ENCODE measurements around the gene KIF26B.
"Not testable (repeated sequence)": the region's sequence is repeated elsewhere in the genome, so short reads cannot be mapped to it uniquely, and the experiment has no call there.

KIF26B gene

DNA sequence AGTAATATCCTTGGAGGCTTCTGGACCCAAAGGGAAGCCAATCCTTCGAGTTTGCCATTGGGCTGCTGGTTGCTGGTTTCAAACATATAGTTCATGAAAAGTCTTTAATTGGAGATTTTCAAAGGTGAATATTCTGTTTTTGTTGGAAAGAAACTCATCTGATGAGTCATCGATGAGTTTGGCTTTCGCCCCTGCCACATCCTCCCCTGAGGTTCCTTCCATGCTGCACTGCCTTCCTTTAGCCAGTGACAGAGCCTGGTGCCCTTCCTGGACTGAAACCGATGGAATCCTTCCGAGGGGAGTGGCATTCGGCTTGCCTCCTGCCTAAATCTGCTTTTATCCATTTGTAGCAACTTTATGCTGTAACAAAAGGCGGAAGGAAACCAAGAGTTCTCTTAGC lies 550.0 kb downstream of the KIF26B start:
- no peaks in the 10 kb centered on the region for H4K20me1 ChIP-seq (ENCODE audit: low read depth, low read length)
- no peaks in the 10 kb centered on the region for H3K9me3 ChIP-seq (ENCODE audit: insufficient read depth, low read length)
- H3K9me2 ChIP-seq (replicated peaks; ENCODE audit: insufficient read depth, low read length): no peaks in the 10 kb centered on the region
- no peaks in the 10 kb centered on the region for H3K79me2 ChIP-seq (ENCODE audit: insufficient read depth, low read length)
- no peak overlapping the region for H2AFZ ChIP-seq (ENCODE audit: low read depth, low read length, severe bottlenecking)
- no peak overlapping the region for H3K9ac ChIP-seq (ENCODE audit: low read length)
- H3F3A ChIP-seq (ENCODE audit: insufficient read depth): no peaks in the 10 kb centered on the region
- no peak for TF ChIP-seq CTCF (IDR thresholded peaks at IDR 0.05; ENCODE audit: insufficient read depth, low read length, poor library complexity, severe bottlenecking)
- TF ChIP-seq EZH2phosphoT487 (conservative IDR thresholded peaks at IDR 0.05; ENCODE audit: low read length): no peak
- H3K36me3 ChIP-seq (ENCODE audit: low read length): no peaks in the 10 kb centered on the region
- H3K27ac ChIP-seq (ENCODE audit: low read depth, low read length): no peak overlapping the region
- H3K4me3 ChIP-seq (ENCODE audit: insufficient read depth, low read length, poor library complexity, severe bottlenecking): no peak overlapping the region
- H3K27me3 ChIP-seq (ENCODE audit: low read length): no peaks in the 10 kb centered on the region
- no peak overlapping the region for H3K4me2 ChIP-seq (ENCODE audit: low read depth, low read length, poor library complexity, severe bottlenecking)

GRCh38 chr1:245707941-245708340 lies 553.2 kb downstream of the KIF26B start:
- Histone ChIP-seq H3K27me3 (ENCODE audit: low read length) (no peaks in the 10 kb centered on the region), H2AFZ (ENCODE audit: low read depth, low read length, severe bottlenecking) (no peak overlapping the region), H3K9me3 (ENCODE audit: insufficient read depth, low read length) (no peaks in the 10 kb centered on the region), H3K36me3 (ENCODE audit: low read length) (no peaks in the 10 kb centered on the region), H3K27ac (ENCODE audit: low read depth, low read length) (no peak overlapping the region), H3K79me2 (ENCODE audit: insufficient read depth, low read length) (no peaks in the 10 kb centered on the region), H3K4me2 (ENCODE audit: low read depth, low read length, poor library complexity, severe bottlenecking) (no peak overlapping the region), H3K9me2 (replicated peaks; ENCODE audit: insufficient read depth, low read length) (no peaks in the 10 kb centered on the region), H3F3A (ENCODE audit: insufficient read depth) (no peaks in the 10 kb centered on the region), H3K9ac (ENCODE audit: low read length) (no peak overlapping the region), H3K4me3 (ENCODE audit: insufficient read depth, low read length, poor library complexity, severe bottlenecking) (no peak overlapping the region), H4K20me1 (ENCODE audit: low read depth, low read length) (no peaks in the 10 kb centered on the region)
- TF ChIP-seq EZH2phosphoT487 (conservative IDR thresholded peaks at IDR 0.05; ENCODE audit: low read length) (no peak), CTCF (IDR thresholded peaks at IDR 0.05; ENCODE audit: insufficient read depth, low read length, poor library complexity, severe bottlenecking) (no peak)

- H3K4me2 ChIP-seq (ENCODE audit: low read depth, low read length, poor library complexity, severe bottlenecking): no peak overlapping the region
- H3K27me3 ChIP-seq (ENCODE audit: low read length): no peaks in the 10 kb centered on the region
- TF ChIP-seq CTCF (IDR thresholded peaks at IDR 0.05; ENCODE audit: insufficient read depth, low read length, poor library complexity, severe bottlenecking) (no peak), EZH2phosphoT487 (conservative IDR thresholded peaks at IDR 0.05; ENCODE audit: low read length) (no peak)
- H4K20me1 ChIP-seq (ENCODE audit: low read depth, low read length): no peaks in the 10 kb centered on the region
- no peaks in the 10 kb centered on the region for H3K36me3 ChIP-seq (ENCODE audit: low read length)
- H3K27ac ChIP-seq (ENCODE audit: low read depth, low read length): no peak overlapping the region
- no peak overlapping the region for H3K9ac ChIP-seq (ENCODE audit: low read length)
- no peaks in the 10 kb centered on the region for H3K79me2 ChIP-seq (ENCODE audit: insufficient read depth, low read length)
- H3K9me3 ChIP-seq (ENCODE audit: insufficient read depth, low read length): no peaks in the 10 kb centered on the region
- H3K4me3 ChIP-seq (ENCODE audit: insufficient read depth, low read length, poor library complexity, severe bottlenecking): no peak overlapping the region
- no peak overlapping the region for H2AFZ ChIP-seq (ENCODE audit: low read depth, low read length, severe bottlenecking)
- no peaks in the 10 kb centered on the region for H3K9me2 ChIP-seq (replicated peaks; ENCODE audit: insufficient read depth, low read length)
- H3F3A ChIP-seq (ENCODE audit: insufficient read depth): no peaks in the 10 kb centered on the region
These were observed 556.4 kb downstream of the KIF26B start for GRCh38 chr1:245710961-245711903.

GRCh38 chr1:245714027-245714426 lies 559.2 kb downstream of the KIF26B start:
- not testable (repeated sequence) for H3K9me3 ChIP-seq (ENCODE audit: insufficient read depth, low read length); H3F3A ChIP-seq (ENCODE audit: insufficient read depth); H3K9me2 ChIP-seq (replicated peaks; ENCODE audit: insufficient read depth, low read length); H2AFZ ChIP-seq (ENCODE audit: low read depth, low read length, severe bottlenecking); H3K36me3 ChIP-seq (ENCODE audit: low read length); H3K4me2 ChIP-seq (ENCODE audit: low read depth, low read length, poor library complexity, severe bottlenecking); H3K79me2 ChIP-seq (ENCODE audit: insufficient read depth, low read length); H3K9ac ChIP-seq (ENCODE audit: low read length); H3K4me3 ChIP-seq (ENCODE audit: insufficient read depth, low read length, poor library complexity, severe bottlenecking); H3K27me3 ChIP-seq (ENCODE audit: low read length); H3K27ac ChIP-seq (ENCODE audit: low read depth, low read length); H4K20me1 ChIP-seq (ENCODE audit: low read depth, low read length)

All from SU-DHL-6 (cell line).